H9 (cell line): ENCODE results near the gene OR6Y1. TPM values are rescaled to one million over a fixed set of nuclear protein-coding genes. Genes with fewer than 3 reads are reported as not detected.

Source experiments
- DNase-seq: peaks from one replicate; pipeline ENCODE4 v3.0.0-alpha.2; 2017
- H2AFZ ChIP-seq: one replicate; pipeline ENCODE4 v1.6.1; 2013; ENCODE audit warnings: mild to moderate bottlenecking, low read length, control low read depth, moderate library complexity
- H2AK5ac ChIP-seq: 2 replicates; pipeline ENCODE4 v1.6.1; 2013; ENCODE audit warnings: low read length, control low read depth, mixed read lengths; ENCODE audit not compliant: insufficient read length
- H2BK120ac ChIP-seq: one replicate; pipeline ENCODE4 v1.6.1; 2013; ENCODE audit warnings: low read depth, mild to moderate bottlenecking, low read length, control low read depth, inconsistent platforms; ENCODE audit not compliant: poor library complexity, severe bottlenecking
- H2BK12ac ChIP-seq: 2 replicates; pipeline ENCODE4 v1.6.1; 2013; ENCODE audit warnings: low read length, control low read depth, mixed read lengths, low read depth; ENCODE audit not compliant: insufficient read length
- H2BK15ac ChIP-seq: 2 replicates; pipeline ENCODE4 v1.6.1; 2013; ENCODE audit warnings: low read depth, low read length, control low read depth
- H2BK20ac ChIP-seq: one replicate; pipeline ENCODE4 v1.6.1; 2013; ENCODE audit warnings: low read depth, mild to moderate bottlenecking, low read length, control low read depth, inconsistent platforms; ENCODE audit not compliant: poor library complexity, severe bottlenecking
- H2BK5ac ChIP-seq: 2 replicates; pipeline ENCODE4 v1.6.1; 2013; ENCODE audit warnings: low read length, control low read depth, mixed read lengths; ENCODE audit not compliant: insufficient read length
- H3K14ac ChIP-seq: 2 replicates; pipeline ENCODE4 v1.6.1; 2013; ENCODE audit warnings: low read length, control low read depth; ENCODE audit not compliant: insufficient read depth
- H3K18ac ChIP-seq: 2 replicates; pipeline ENCODE4 v1.6.1; 2013; ENCODE audit warnings: low read depth, mild to moderate bottlenecking, mixed read lengths, low read length, control low read depth; ENCODE audit not compliant: insufficient read length
- H3K23ac ChIP-seq: 2 replicates; pipeline ENCODE4 v1.6.1; 2013; ENCODE audit warnings: low read length, control low read depth, mixed read lengths, low read depth; ENCODE audit not compliant: insufficient read length
- H3K23me2 ChIP-seq: 2 replicates; pipeline ENCODE4 v1.6.1; 2013; ENCODE audit warnings: low read depth, mild to moderate bottlenecking, mixed read lengths, low read length, control low read depth; ENCODE audit not compliant: insufficient read length, poor library complexity, severe bottlenecking
- H3K27ac ChIP-seq: 2 replicates; pipeline ENCODE4 v1.5.1; 2013; ENCODE audit warnings: low read length, control low read depth, mixed read lengths, low read depth; ENCODE audit not compliant: insufficient read length
- H3K27me3 ChIP-seq: 2 replicates; pipeline ENCODE4 v1.6.1; 2013; ENCODE audit warnings: low read length, control low read depth, inconsistent platforms; ENCODE audit not compliant: insufficient read depth
- H3K4ac ChIP-seq: 2 replicates; pipeline ENCODE4 v1.6.1; 2013; ENCODE audit warnings: low read depth, mild to moderate bottlenecking, control low read depth, inconsistent platforms, low read length, moderate library complexity
- H3K4me1 ChIP-seq: 2 replicates; pipeline ENCODE4 v1.6.1; 2013; ENCODE audit warnings: low read length, control low read depth, inconsistent platforms; ENCODE audit not compliant: insufficient read depth
- H3K4me2 ChIP-seq: 2 replicates; pipeline ENCODE4 v1.6.1; 2013; ENCODE audit warnings: low read length, control low read depth, mixed read lengths; ENCODE audit not compliant: insufficient read length, insufficient read depth
- H3K56ac ChIP-seq: 2 replicates; pipeline ENCODE4 v1.6.1; 2013; ENCODE audit warnings: low read depth, mild to moderate bottlenecking, mixed read lengths, low read length, control low read depth; ENCODE audit not compliant: insufficient read length
- H3K79me1 ChIP-seq: 2 replicates; pipeline ENCODE4 v1.6.1; 2013; ENCODE audit warnings: low read depth, mild to moderate bottlenecking, moderate library complexity, low read length, control low read depth, inconsistent platforms; ENCODE audit not compliant: insufficient read depth, poor library complexity, severe bottlenecking
- H3K79me2 ChIP-seq: 2 replicates; pipeline ENCODE4 v1.6.1; 2013; ENCODE audit warnings: low read length, control low read depth, inconsistent platforms; ENCODE audit not compliant: insufficient read depth
- H3K9ac ChIP-seq: 2 replicates; pipeline ENCODE4 v1.6.1; 2013; ENCODE audit warnings: low read length, control low read depth, mixed read lengths; ENCODE audit not compliant: insufficient read length; ENCODE audit errors: extremely low read depth
- H3K9me3 ChIP-seq: one replicate; pipeline ENCODE4 v1.6.1; 2013; ENCODE audit warnings: low read depth, low read length, inconsistent platforms; ENCODE audit not compliant: control insufficient read depth
- H3T11ph ChIP-seq: one replicate; pipeline ENCODE4 v1.6.1; 2013; ENCODE audit warnings: mild to moderate bottlenecking, low read length, control low read depth, inconsistent platforms
- H4K20me1 ChIP-seq: one replicate; pipeline ENCODE4 v1.6.1; 2013; ENCODE audit not compliant: control insufficient read depth, insufficient read length, insufficient read depth
- H4K5ac ChIP-seq: 2 replicates; pipeline ENCODE4 v1.6.1; 2013; ENCODE audit warnings: low read depth, mild to moderate bottlenecking, mixed read lengths, low read length, control low read depth; ENCODE audit not compliant: insufficient read length
- H4K8ac ChIP-seq: replicated peaks from 2 replicates; pipeline ENCODE4 v1.6.1; 2013; ENCODE audit warnings: low read length, control low read depth, mixed read lengths, low read depth; ENCODE audit not compliant: insufficient read length
- H4K91ac ChIP-seq: 2 replicates; pipeline ENCODE4 v1.6.1; 2013; ENCODE audit warnings: low read depth, mild to moderate bottlenecking, moderate library complexity, mixed read lengths, low read length, control low read depth; ENCODE audit not compliant: insufficient read length
- H3K27ac Mint-ChIP-seq, 3 experiments: 2 replicates in 2 of 3; 3 replicates in 1 of 3; pipeline ENCODE4 v1.8.0; 2020 to 2021; ENCODE audit warnings: mixed read lengths in 3 of 3, mild to moderate bottlenecking in 1 of 3, moderate library complexity in 1 of 3
- H3K27me3 Mint-ChIP-seq: 2 replicates; pipeline ENCODE4 v1.8.0; 2021; ENCODE audit warnings: low read depth, mild to moderate bottlenecking, moderate library complexity, mixed read lengths
- H3K36me3 Mint-ChIP-seq, 3 experiments: 2 replicates in 2 of 3; 3 replicates in 1 of 3; pipeline ENCODE4 v1.8.0; 2020 to 2021; ENCODE audit warnings: low read depth in 3 of 3, mixed read lengths in 3 of 3; ENCODE audit not compliant: insufficient read depth in 1 of 3
- H3K4me1 Mint-ChIP-seq, 2 experiments: 2 replicates each; pipeline ENCODE4 v1.8.0; 2020; ENCODE audit warnings: mixed read lengths in 2 of 2
- H3K4me3 Mint-ChIP-seq, 2 experiments: 2 replicates in 1 of 2; 3 replicates in 1 of 2; pipeline ENCODE4 v1.8.0; 2020 to 2021; ENCODE audit warnings: mild to moderate bottlenecking in 2 of 2, mixed read lengths in 2 of 2, moderate library complexity in 1 of 2
- H3K9me3 Mint-ChIP-seq, 2 experiments: 2 replicates in 1 of 2; 3 replicates in 1 of 2; pipeline ENCODE4 v1.8.0; 2020; ENCODE audit warnings: mild to moderate bottlenecking in 2 of 2, mixed read lengths in 2 of 2, moderate library complexity in 1 of 2
- CTCF ChIP-seq: fragments of 200-600 bp; sonication (generic); conservative IDR thresholded peaks from 3 replicates; pipeline ENCODE4 v1.8.0; 2021; ENCODE audit warnings: antibody characterized with exemption, mild to moderate bottlenecking
- WGBS: extraction: QIAGEN DNeasy Blood & Tissue Kit; methylation state at CpG from one replicate; pipeline ENCODE4 v1.1.7; 2013; ENCODE audit warnings: missing lambda C conversion rate, low lambda C conversion rate, mixed read lengths; ENCODE audit not compliant: insufficient read length; ENCODE audit errors: extremely low coverage; 5-methylcytosine and 5-hydroxymethylcytosine counted together
- total RNA-seq: library from RNA; stranded (reverse); gene quantifications from 2 replicates; pipeline ENCODE4 v1.2.1, GENCODE V29; 2021

The OR6Y1 gene
- total RNA-seq, 1 experiment from 2014 or later, result not detected

DNA sequence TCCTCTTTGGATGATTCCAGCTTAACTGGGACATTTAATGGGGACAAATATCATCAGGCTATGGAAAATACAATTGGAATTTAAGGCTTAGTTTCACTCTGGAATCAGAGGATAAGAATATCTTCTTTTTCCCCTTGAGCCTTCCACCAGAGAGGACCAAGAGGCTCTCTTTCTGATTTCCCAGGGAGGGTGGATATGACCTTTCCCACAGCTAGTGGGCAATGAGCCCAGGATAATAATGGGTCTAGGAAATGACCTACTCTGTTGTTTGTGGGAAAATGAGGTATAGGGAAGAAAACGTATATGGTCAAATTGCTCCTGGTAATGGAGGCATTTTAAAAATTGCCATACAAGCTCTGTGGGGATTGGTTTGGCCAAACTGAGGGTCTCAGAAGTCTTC is 1.9 kb downstream of the OR6Y1 start:
- H3K27ac Mint-ChIP-seq, result no peak overlapping the region
- no peak overlapping the region for H3K9ac ChIP-seq
- no peak overlapping the region for H3T11ph ChIP-seq

More for the DNA sequence above, 1.9 kb downstream of the OR6Y1 start:
- no CpG with 5 or more reads among the region's 1 CpG for WGBS
- no peaks in the 10 kb centered on the region for H3K4me1 Mint-ChIP-seq
- Histone ChIP-seq H4K5ac (no peak overlapping the region), H3K4ac (no peak overlapping the region), H3K23me2 (no peaks in the 10 kb centered on the region), H4K20me1 (no peaks in the 10 kb centered on the region), H3K4me2 (no peak overlapping the region), H3K27me3 (no peaks in the 10 kb centered on the region), H2AK5ac (no peak overlapping the region), H4K91ac (no peak overlapping the region), H2BK12ac (no peak overlapping the region), H3K23ac (no peak overlapping the region), H4K8ac (no peak overlapping the region), H2BK20ac (no peak overlapping the region), H3K79me1 (no peaks in the 10 kb centered on the region), H2AFZ (no peak overlapping the region), H3K4me1 (no peaks in the 10 kb centered on the region), H3K14ac (no peak overlapping the region), H3K79me2 (no peaks in the 10 kb centered on the region), H2BK15ac (no peak overlapping the region), H2BK120ac (no peak overlapping the region), H3K18ac (no peak overlapping the region), H2BK5ac (no peak overlapping the region), H3K27ac (no peak overlapping the region), H3K56ac (no peak overlapping the region), H3K9me3 (no peaks in the 10 kb centered on the region)
- H3K4me3 Mint-ChIP-seq, result no peak overlapping the region
- DNase-seq, result no peak
- H3K36me3 Mint-ChIP-seq, result no peaks in the 10 kb centered on the region
- no peak for TF ChIP-seq CTCF
- H3K27me3 Mint-ChIP-seq, result no peaks in the 10 kb centered on the region; the same call in 1 of the 2 replicates
- H3K9me3 Mint-ChIP-seq, result no peaks in the 10 kb centered on the region; a peak in 1 of 5 replicates
